Large intestine (tissue), 3 donors: ENCODE data around the gene METRNL. TPM values are rescaled to one million over a fixed set of nuclear protein-coding genes. Genes with fewer than 3 reads are reported as not detected.
"Not testable (repeated sequence)": the region's sequence is repeated elsewhere in the genome, so short reads cannot be mapped to it uniquely, and the experiment has no call there.

Experiments used
- DNase-seq, 2 donors: peaks; one replicate each; pipeline versions ENCODE4 v3.0.0 to v3.0.0-alpha.2; 2013
- H3K27ac ChIP-seq: one replicate; pipeline ENCODE4 v1.5.1; 2013; ENCODE audit warnings: low read length
- H3K27me3 ChIP-seq: 2 replicates; pipeline ENCODE4 v1.6.1; 2013; ENCODE audit warnings: low read length; ENCODE audit not compliant: control insufficient read depth, insufficient read depth
- H3K36me3 ChIP-seq: 2 replicates; pipeline ENCODE4 v1.6.1; 2013; ENCODE audit warnings: low read length; ENCODE audit not compliant: control insufficient read depth, insufficient read depth
- H3K4me1 ChIP-seq: one replicate; pipeline ENCODE4 v1.6.1; 2013; ENCODE audit warnings: low read length; ENCODE audit not compliant: control insufficient read depth, insufficient read depth
- H3K4me3 ChIP-seq: one replicate; pipeline ENCODE4 v1.5.1; 2013; ENCODE audit warnings: low read length
- H3K9me3 ChIP-seq: one replicate; pipeline ENCODE4 v1.6.1; 2013; ENCODE audit warnings: mild to moderate bottlenecking, low read depth, low read length, moderate library complexity; ENCODE audit not compliant: control insufficient read depth
- WGBS: methylation state at CpG from one replicate; pipeline ENCODE4 v1.1.5; 2013; ENCODE audit warnings: low lambda C conversion rate; ENCODE audit not compliant: insufficient coverage; 5-methylcytosine and 5-hydroxymethylcytosine counted together
- polyA plus RNA-seq: library from polyadenylated mRNA; unstranded; fragments of 120-200 nt; gene quantifications from one replicate; pipeline ENCODE4 v1.2.1, GENCODE V29; 2013

METRNL gene
- polyA plus RNA-seq, 1 donor, result 81.1 TPM

- Histone ChIP-seq H3K27me3 (no peaks in the 10 kb centered on the region), H3K27ac (peak overlapping the region; percentile 70), H3K4me3 (peak overlapping the region; percentile 67), H3K36me3 (peaks cover 8% of the 10 kb centered on the region), H3K4me1 (peaks cover 10% of the 10 kb centered on the region), H3K9me3 (peaks cover 5% of the 10 kb centered on the region)
- no CpG with 5 or more reads among the region's 95 CpGs for WGBS
- DNase-seq, result peak; percentile 98
Observed at GRCh38 chr17:83051396-83052240, 27.8 kb upstream of the METRNL start.

- Histone ChIP-seq H3K27ac (peak overlapping the region; percentile 63), H3K4me3 (peak overlapping the region; percentile 67), H3K4me1 (peaks cover 10% of the 10 kb centered on the region), H3K27me3 (no peaks in the 10 kb centered on the region), H3K36me3 (peaks cover 3% of the 10 kb centered on the region), H3K9me3 (no peaks in the 10 kb centered on the region)
- no peak for DNase-seq
- WGBS, result no CpG with 5 or more reads among the region's 12 CpGs
Observed at GRCh38 chr17:83052241-83052564, 27.2 kb upstream of the METRNL start.

DNA sequence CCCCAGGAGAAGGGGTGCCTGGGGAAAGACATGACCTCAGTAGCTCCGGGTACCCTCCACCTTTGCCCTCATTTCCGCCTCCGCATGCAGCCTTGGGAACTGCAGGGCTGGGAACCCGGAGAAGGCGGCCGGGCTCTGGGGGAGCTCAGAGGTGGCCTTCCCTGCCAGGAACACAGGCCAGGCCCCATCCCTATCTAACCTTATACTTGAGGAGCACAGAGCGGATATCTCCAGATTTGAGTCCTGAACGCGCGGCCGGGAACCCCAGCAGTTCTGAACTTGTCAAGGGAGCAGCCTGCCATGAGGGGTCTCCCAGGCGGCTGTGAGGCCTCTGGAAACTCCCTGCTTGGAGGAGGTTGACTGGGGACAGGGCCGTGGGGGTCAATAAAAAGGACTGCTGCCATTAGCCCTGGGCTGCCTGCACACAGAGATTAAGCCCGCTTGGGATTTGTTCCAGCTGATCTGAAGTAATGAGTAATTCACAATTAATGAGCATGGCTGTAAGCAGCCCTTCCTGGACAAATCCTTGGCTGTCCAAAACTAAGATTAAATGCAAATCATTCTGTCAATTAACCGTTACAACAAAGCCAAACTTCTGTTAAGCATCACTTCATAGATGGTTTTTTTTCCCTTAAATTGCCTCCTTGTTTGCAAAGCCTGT is 26.3 kb upstream of the METRNL start:
- Histone ChIP-seq H3K9me3 (no peaks in the 10 kb centered on the region), H3K4me3 (no peak overlapping the region), H3K27ac (no peak overlapping the region), H3K36me3 (peaks cover 3% of the 10 kb centered on the region), H3K27me3 (no peaks in the 10 kb centered on the region), H3K4me1 (peaks cover 10% of the 10 kb centered on the region)
- no peak for DNase-seq
- no CpG with 5 or more reads among the region's 15 CpGs for WGBS

GRCh38 chr17:83053739-83054451 is 25.5 kb upstream of the METRNL start:
- 100% methylated on average over 1 of the region's 13 CpGs for WGBS
- Histone ChIP-seq H3K27ac (no peak overlapping the region), H3K9me3 (no peaks in the 10 kb centered on the region), H3K27me3 (no peaks in the 10 kb centered on the region), H3K36me3 (no peaks in the 10 kb centered on the region), H3K4me3 (no peak overlapping the region), H3K4me1 (peaks cover 10% of the 10 kb centered on the region)
- no peak for DNase-seq

DNA sequence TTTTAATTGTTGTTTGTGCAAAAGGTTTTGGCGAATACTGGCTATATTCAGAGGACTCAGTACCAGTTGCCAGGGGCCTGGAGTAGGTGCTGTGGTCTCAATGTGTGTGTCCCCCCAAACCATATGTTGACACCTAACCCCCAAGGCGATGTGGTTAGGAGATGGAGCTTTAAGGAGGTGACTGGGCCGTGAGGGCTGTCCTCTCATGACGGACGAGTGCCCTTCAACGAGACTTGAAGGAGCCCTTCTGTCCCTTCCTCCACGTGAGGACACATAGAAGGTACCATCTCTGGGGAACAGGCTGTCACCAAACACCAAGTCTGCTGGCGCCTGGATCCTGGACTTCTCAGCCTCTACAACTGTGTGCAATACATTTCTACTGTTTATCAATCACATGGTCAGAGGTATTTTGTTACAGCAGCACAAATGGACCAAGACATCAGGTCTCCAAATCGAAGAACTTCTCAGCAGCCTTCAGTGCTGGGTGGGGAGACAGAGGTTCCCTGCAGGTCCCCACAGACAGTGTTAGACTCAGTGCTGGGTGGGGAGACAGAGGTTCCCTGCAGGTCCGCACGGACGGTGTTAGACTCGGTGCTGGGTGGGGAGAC is 24.8 kb upstream of the METRNL start:
- DNase-seq, result no peak
- Histone ChIP-seq H3K27me3 (no peaks in the 10 kb centered on the region), H3K27ac (no peak overlapping the region), H3K9me3 (no peaks in the 10 kb centered on the region), H3K4me3 (no peak overlapping the region), H3K36me3 (no peaks in the 10 kb centered on the region), H3K4me1 (peaks cover 10% of the 10 kb centered on the region)
- no CpG with 5 or more reads among the region's 13 CpGs for WGBS

GRCh38 chr17:83055176-83055575 is 24.2 kb upstream of the METRNL start:
- not testable (repeated sequence) for H3K36me3 ChIP-seq, H3K4me3 ChIP-seq, H3K27ac ChIP-seq, H3K27me3 ChIP-seq, DNase-seq, H3K9me3 ChIP-seq
- H3K4me1 ChIP-seq, result peaks cover 10% of the 10 kb centered on the region
- no CpG with 5 or more reads among the region's 25 CpGs for WGBS

GRCh38 chr17:83055911-83056582 is 23.4 kb upstream of the METRNL start:
- Histone ChIP-seq H3K4me3 (no peak overlapping the region), H3K9me3 (no peaks in the 10 kb centered on the region), H3K4me1 (peaks cover 7% of the 10 kb centered on the region), H3K27me3 (no peaks in the 10 kb centered on the region), H3K27ac (no peak overlapping the region), H3K36me3 (no peaks in the 10 kb centered on the region)
- WGBS, result 78% methylated on average over 3 of the region's 16 CpGs
- no peak for DNase-seq

DNA sequence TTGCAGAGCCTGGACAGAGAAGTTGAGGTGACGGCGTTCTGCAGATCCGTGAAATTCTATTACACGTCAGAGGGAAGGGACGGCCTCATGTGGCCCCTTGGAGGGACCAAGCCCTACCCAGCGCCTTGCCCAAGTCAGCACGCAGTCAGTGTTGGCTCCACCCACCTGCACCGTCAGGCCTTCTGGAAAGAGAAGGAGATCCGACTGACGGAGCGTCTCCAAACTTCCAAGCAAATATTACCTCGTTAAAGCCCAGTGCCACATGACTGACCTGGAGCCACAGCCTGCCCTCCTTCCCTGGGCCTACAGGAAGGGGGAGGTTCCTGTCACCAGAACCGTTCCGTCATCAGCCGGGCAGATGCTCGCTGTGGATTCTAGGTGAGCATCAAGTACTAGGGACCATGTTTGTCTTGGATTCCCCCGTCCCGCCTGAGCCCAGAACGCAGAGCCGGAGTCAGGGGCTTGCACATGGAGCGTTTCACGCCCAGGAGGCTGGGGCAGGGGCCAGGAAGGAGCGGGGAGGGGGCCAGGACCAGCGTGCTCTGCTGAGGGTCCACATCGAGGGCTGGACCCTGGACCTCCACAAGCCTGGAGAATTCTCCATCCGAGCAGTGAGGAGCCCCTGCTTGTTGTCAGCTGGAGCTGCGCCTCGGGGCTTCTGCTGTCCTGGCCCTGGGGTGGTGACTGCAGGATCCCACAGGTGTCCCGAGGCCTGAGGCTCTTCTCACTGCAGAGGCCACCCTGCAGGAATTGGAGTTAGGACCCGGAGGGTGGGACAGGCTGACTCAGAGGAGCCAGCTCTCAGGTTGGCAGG is 22.6 kb upstream of the METRNL start:
- Histone ChIP-seq H3K4me1 (peaks cover 7% of the 10 kb centered on the region), H3K27ac (no peak overlapping the region), H3K9me3 (no peaks in the 10 kb centered on the region), H3K4me3 (no peak overlapping the region), H3K27me3 (no peaks in the 10 kb centered on the region), H3K36me3 (no peaks in the 10 kb centered on the region)
- WGBS, result no CpG with 5 or more reads among the region's 30 CpGs
- DNase-seq, result no peak

DNA sequence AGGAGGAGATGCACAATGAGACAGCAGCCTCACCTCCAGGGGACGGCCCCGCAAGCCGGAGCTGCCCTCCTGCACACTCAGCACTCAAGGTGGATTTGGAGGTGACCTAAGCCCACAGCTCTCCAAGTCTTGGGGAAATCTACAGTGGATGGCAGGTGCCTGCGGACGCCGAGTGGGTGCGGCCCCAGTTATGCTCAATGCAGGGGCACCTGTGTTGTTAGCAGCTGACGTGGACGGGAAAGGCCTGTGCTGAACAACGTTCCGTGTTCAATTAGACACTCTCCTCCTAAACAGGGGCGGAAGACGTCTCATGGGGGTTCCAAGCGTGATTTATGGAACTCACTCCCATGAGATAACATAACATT is 22.0 kb upstream of the METRNL start:
- Histone ChIP-seq H3K27ac (no peak overlapping the region), H3K36me3 (no peaks in the 10 kb centered on the region), H3K27me3 (no peaks in the 10 kb centered on the region), H3K9me3 (no peaks in the 10 kb centered on the region), H3K4me3 (no peak overlapping the region), H3K4me1 (peaks cover 1% of the 10 kb centered on the region)
- WGBS, result no CpG with 5 or more reads among the region's 14 CpGs
- no peak for DNase-seq
